ENCODE data around the gene ZYG11A. TPM values are rescaled to one million over a fixed set of nuclear protein-coding genes. Genes with fewer than 3 reads are reported as not detected.
A peak's percentile ranks its signal among the peaks of the same experiment; 100 is the strongest.

ZYG11A gene
- total and polyA plus RNA-seq, 2 of the 8 experiments (the other 6 are each of a cell fraction or from before 2014, with no cell fraction given) = 0.89 to 2.6 TPM

DNA sequence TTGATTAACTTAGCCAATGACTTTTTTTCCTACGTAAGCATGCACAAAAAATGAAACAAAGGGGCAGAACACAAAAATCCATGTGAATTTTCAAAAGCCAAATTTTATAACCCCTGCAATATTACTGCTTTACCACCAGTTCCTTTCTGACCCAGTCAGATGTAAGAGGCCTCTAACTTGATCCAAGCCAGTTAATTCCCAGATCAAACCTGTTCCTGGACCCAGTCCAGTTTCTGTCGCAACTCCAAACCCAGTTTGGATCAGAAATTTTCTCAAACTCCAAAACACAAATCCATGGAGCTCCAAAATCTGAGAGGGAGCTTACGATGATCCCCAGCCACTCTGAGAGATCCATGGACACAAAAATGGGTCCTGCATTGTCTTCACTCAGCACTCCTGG is 7.8 kb upstream of the ZYG11A start:
- H2BK5ac ChIP-seq (ENCODE audit: low read depth, low read length) = peak overlapping the region; percentile 52; the same call in 1 of the 2 replicates
- no peak overlapping the region for H2BK120ac ChIP-seq (replicated peaks; ENCODE audit: low read depth, low read length)
- H4K91ac ChIP-seq (replicated peaks; ENCODE audit: insufficient read length, low read length) = no peak overlapping the region
- H2BK15ac ChIP-seq (ENCODE audit: low read length) = no peak overlapping the region
- ChIA-PET CTCF (ENCODE audit: partially characterized antibody) (interaction anchor here (0.7 to 1.5 kb wide), 4 partner anchors 9 to 348 kb away, joined by 3 to 7 read pairs (median 3); partner anchors contain the start of gene ZYG11B), POLR2A (ENCODE audit: partially characterized antibody) (interaction anchor here (0.6 to 3.7 kb wide), 2 partner anchors 8 to 387 kb away, joined by 3 to 15 read pairs; partner anchors contain the start of gene ZYG11A)
- H3K23ac ChIP-seq (ENCODE audit: insufficient read length) = no peak overlapping the region
- no peak overlapping the region for H3K56ac ChIP-seq (replicated peaks; ENCODE audit: insufficient read length, low read depth, low read length)
- DNase-seq (ENCODE audit: low read depth in 1 of 2, low spot score in 2 of 2) (no peak), FAIRE-seq (no peak)
- no peak overlapping the region for H4K5ac ChIP-seq (ENCODE audit: insufficient read length, low read depth, low read length)
- H3K36me3 ChIP-seq (ENCODE audit: control insufficient read depth in 2 of 4, insufficient read depth in 4 of 4, low read length in 3 of 4) = no peaks in the 10 kb centered on the region
- H3K27me3 ChIP-seq (replicated peaks in 1 of 4; ENCODE audit: control insufficient read depth in 3 of 4, extremely low read depth in 1 of 4, insufficient read depth in 3 of 4, low read length in 3 of 4) = no peaks in the 10 kb centered on the region; a peak in 1 of 7 replicates
- peaks cover 0 to 8% (median 2%) of the 10 kb centered on the region in 4 experiments; a peak in 5 of 7 replicates for H3K4me1 ChIP-seq (replicated peaks in 1 of 4; ENCODE audit: control insufficient read depth in 3 of 4, insufficient read depth in 4 of 4, low read length in 3 of 4)
- no peak overlapping the region for H3K4ac ChIP-seq (replicated peaks; ENCODE audit: insufficient read length, low read depth, low read length)
- H3K27ac ChIP-seq (ENCODE audit: low read depth, low read length) = no peak overlapping the region
- no peak overlapping the region for H2AFZ ChIP-seq (ENCODE audit: low read length)
- H3K14ac ChIP-seq (ENCODE audit: insufficient read length) = no peak overlapping the region
- no peak overlapping the region for H2BK12ac ChIP-seq (ENCODE audit: low read depth, low read length)
- WGBS, 2 experiments (ENCODE audit: extremely low coverage in 1 of 2, insufficient coverage in 1 of 2, insufficient read length in 1 of 2, insufficient replicate concordance in 2 of 2, low coverage in 1 of 2, low lambda C conversion rate in 2 of 2, missing lambda C conversion rate in 1 of 2) = 98% methylated on average over 3 of the region's 3 CpGs; no CpG with 5 or more reads in 1 of the 2 experiments
- no peaks in the 10 kb centered on the region for H3K23me2 ChIP-seq (ENCODE audit: low read depth, low read length)
- TF ChIP-seq TEAD4 (IDR thresholded peaks at IDR 0.05; ENCODE audit: low read depth, low read length) = no peak
- no peak overlapping the region for H3K9ac ChIP-seq (replicated peaks in 1 of 4; ENCODE audit: extremely low read depth in 1 of 4, low read depth in 3 of 4, low read length in 3 of 4)
- peak overlapping the region; percentile 90 for H3K18ac ChIP-seq (ENCODE audit: extremely low read depth, low read length)
- no peak overlapping the region for H4K8ac ChIP-seq (ENCODE audit: extremely low read depth, insufficient read depth, low read length)
- no peaks in the 10 kb centered on the region for H3K9me3 ChIP-seq (ENCODE audit: insufficient read depth in 2 of 2, low read depth in 1 of 2, low read length in 1 of 2)
- no peaks in the 10 kb centered on the region for H4K20me1 ChIP-seq (replicated peaks in 1 of 2; ENCODE audit: control insufficient read depth in 1 of 2, insufficient read depth in 2 of 2, low read length in 2 of 2)
- H3K4me3 ChIP-seq (ENCODE audit: extremely low read depth in 1 of 4, insufficient read depth in 2 of 4, low read depth in 3 of 4, low read length in 4 of 4) = no peak overlapping the region
- H3K79me2 ChIP-seq (ENCODE audit: control insufficient read depth in 1 of 2, insufficient read depth in 2 of 2, low read length in 2 of 2) = no peaks in the 10 kb centered on the region
- H3K4me2 ChIP-seq (ENCODE audit: insufficient read depth in 1 of 2, low read depth in 2 of 2, low read length in 2 of 2) = no peak overlapping the region
- H3K79me1 ChIP-seq (ENCODE audit: low read depth, low read length) = no peaks in the 10 kb centered on the region
- no peak overlapping the region for H2AK5ac ChIP-seq (ENCODE audit: low read depth, low read length)
- 0 out of 2 replicates have a peak overlapping the region, but pooled peaks have one; percentile 61 for H2BK20ac ChIP-seq (ENCODE audit: low read length)
